Daoy (cell line): ENCODE data around the gene MYO18A. TPM values are rescaled to one million over a fixed set of nuclear protein-coding genes. Genes with fewer than 3 reads are reported as not detected.

Source experiments
- DNase-seq: peaks from one replicate; pipeline ENCODE4 v3.0.0-alpha.2; 2015; ENCODE audit warnings: low read depth
- total RNA-seq: library from RNA; depleted of rRNA; stranded (reverse); fragments of >200 nt; shearing (Covaris generic); gene quantifications from 2 replicates; pipeline ENCODE4 v1.2.3, GENCODE V29; 2014; rRNA removed

Gene MYO18A
- total RNA-seq, 1 experiment from 2014 or later: 11.9 TPM

- no peak for DNase-seq
These were observed 142.5 kb downstream of the MYO18A start for GRCh38 chr17:29037739-29038084.

- DNase-seq: no peak
These were observed 143.6 kb downstream of the MYO18A start for GRCh38 chr17:29036584-29036983.

GRCh38 chr17:29034510-29034909, 145.7 kb downstream of the MYO18A start:
- DNase-seq: no peak

- DNase-seq: peak; percentile 59
These were observed 147.4 kb downstream of the MYO18A start for GRCh38 chr17:29032857-29033197.

GRCh38 chr17:29032013-29032856, 148.0 kb downstream of the MYO18A start:
- no peak for DNase-seq

- DNase-seq: no peak
These were observed 148.7 kb downstream of the MYO18A start for GRCh38 chr17:29031488-29031887.

GRCh38 chr17:29024316-29024952, 155.8 kb downstream of the MYO18A start:
- no peak for DNase-seq

GRCh38 chr17:29022074-29022473, 158.1 kb downstream of the MYO18A start:
- DNase-seq: no peak

GRCh38 chr17:29021226-29021625, 159.0 kb downstream of the MYO18A start:
- no peak for DNase-seq

Other genes with a start within 250 kb of the MYO18A start
- gene PHF12, start 228.9 kb downstream of the MYO18A start, total RNA-seq: 18.0 and 29.1 TPM in 2 replicates
- not detected in 2 replicates for gene SEZ6, start 174.4 kb downstream of the MYO18A start, total RNA-seq
- gene PIPOX, start 137.3 kb downstream of the MYO18A start, total RNA-seq: 0.34 TPM in 1 of 2 replicates, not detected in the other
- gene CRYBA1, start 66.5 kb upstream of the MYO18A start, total RNA-seq: not detected in 2 replicates
- 18.6 and 23.8 TPM in 2 replicates for gene NUFIP2, start 113.8 kb upstream of the MYO18A start, total RNA-seq
- gene TAOK1, start 210.0 kb upstream of the MYO18A start, total RNA-seq: 26.7 and 27.5 TPM in 2 replicates